ENCODE results near the gene MAGEB17.

GRCh38 chrX:16137416-16138107 is 29.7 kb upstream of the MAGEB17 start:
- TF ChIP-seq, protein P1, sequence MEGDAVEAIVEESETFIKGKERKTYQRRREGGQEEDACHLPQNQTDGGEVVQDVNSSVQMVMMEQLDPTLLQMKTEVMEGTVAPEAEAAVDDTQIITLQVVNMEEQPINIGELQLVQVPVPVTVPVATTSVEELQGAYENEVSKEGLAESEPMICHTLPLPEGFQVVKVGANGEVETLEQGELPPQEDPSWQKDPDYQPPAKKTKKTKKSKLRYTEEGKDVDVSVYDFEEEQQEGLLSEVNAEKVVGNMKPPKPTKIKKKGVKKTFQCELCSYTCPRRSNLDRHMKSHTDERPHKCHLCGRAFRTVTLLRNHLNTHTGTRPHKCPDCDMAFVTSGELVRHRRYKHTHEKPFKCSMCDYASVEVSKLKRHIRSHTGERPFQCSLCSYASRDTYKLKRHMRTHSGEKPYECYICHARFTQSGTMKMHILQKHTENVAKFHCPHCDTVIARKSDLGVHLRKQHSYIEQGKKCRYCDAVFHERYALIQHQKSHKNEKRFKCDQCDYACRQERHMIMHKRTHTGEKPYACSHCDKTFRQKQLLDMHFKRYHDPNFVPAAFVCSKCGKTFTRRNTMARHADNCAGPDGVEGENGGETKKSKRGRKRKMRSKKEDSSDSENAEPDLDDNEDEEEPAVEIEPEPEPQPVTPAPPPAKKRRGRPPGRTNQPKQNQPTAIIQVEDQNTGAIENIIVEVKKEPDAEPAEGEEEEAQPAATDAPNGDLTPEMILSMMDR (IDR thresholded peaks at IDR 0.05), result no peak
- TF ChIP-seq POLR2A (IDR thresholded peaks at IDR 0.05; ENCODE audit: low read depth) (no peak), EP300 (IDR thresholded peaks at IDR 0.05) (no peak), POLR2AphosphoS5 (IDR thresholded peaks at IDR 0.05) (no peak)
